Measurements from ENCODE around the gene GCH1. TPM values are rescaled to one million over a fixed set of nuclear protein-coding genes. Genes with fewer than 3 reads are reported as not detected.
A peak's percentile ranks its signal among the peaks of the same experiment; 100 is the strongest.

The GCH1 gene
- total and polyA plus RNA-seq, 2 donors (not counting 1 experiment from before 2014, with no cell fraction given) = 1.3 to 1.5 TPM

- no peak overlapping the region for H3K27ac ChIP-seq (ENCODE audit: insufficient read depth, low read length)
These were observed 20.1 kb downstream of the GCH1 start for GRCh38 chr14:54882521-54882920.

DNA sequence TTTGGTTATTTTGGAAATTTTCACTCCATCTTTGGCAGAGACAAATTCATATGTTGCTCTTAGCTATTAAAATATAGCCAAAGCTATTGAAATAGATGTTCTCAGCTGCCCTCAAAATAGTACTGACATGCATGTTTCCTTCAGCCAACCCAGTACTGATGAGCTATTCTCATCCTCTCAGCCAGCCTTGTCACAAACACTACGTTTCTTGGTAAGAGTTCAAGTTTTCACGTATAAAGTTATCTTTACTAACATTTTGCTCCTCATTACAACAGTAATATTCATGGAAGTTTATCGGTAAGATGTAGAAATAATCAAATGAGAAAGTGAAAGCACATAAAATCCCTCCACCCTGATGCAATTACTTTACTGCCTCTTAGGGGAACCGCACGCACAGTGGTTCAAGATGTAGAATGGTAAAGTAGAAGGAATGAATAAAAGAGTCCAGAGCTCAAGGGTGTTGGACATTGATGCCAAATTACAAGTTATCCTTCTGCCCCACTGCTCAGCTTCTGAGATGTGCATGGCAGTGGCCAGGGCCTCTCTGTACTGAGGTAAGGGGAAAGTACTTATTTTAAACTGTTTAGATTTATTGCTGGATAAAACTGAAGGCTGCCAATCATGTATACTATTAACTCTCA lies 20.7 kb downstream of the GCH1 start:
- H3K36me3 ChIP-seq (ENCODE audit: control insufficient read depth, insufficient read depth, low read length) = no peaks in the 10 kb centered on the region
- H3K4me2 ChIP-seq (ENCODE audit: extremely low read depth, insufficient read depth, low read length) = peak overlapping the region; percentile 97
- peak overlapping the region; percentile 60 to 74 (median 68) for H3K4me3 ChIP-seq (replicated peaks in 1 of 4; ENCODE audit: control extremely low read depth in 1 of 4, insufficient read depth in 1 of 4, low read depth in 3 of 4, low read length in 4 of 4)
- peak in 1 of 2 donors; percentile 54 for DNase-seq (ENCODE audit: low read depth in 2 of 2)
- H2AFZ ChIP-seq (ENCODE audit: low read length) = peak overlapping the region; percentile 92
- H3K9ac ChIP-seq (ENCODE audit: insufficient read depth, low read length) = peak overlapping the region; percentile 42
- no peaks in the 10 kb centered on the region for H4K20me1 ChIP-seq (ENCODE audit: control insufficient read depth, extremely low read depth, insufficient read depth, low read length)
- peak overlapping the region; percentile 72 for H3K27ac ChIP-seq (ENCODE audit: insufficient read depth, low read length)
- H3K4me1 ChIP-seq (ENCODE audit: control insufficient read depth, extremely low read depth, insufficient read depth, low read length) = peaks cover 3% of the 10 kb centered on the region
- H3K9me3 ChIP-seq (ENCODE audit: control insufficient read depth, insufficient read depth, low read depth, low read length) = no peaks in the 10 kb centered on the region
- TF ChIP-seq EZH2 (IDR thresholded peaks at IDR 0.05; ENCODE audit: low read length, missing control alignments) = no peak
- TF ChIP-seq, protein P1, sequence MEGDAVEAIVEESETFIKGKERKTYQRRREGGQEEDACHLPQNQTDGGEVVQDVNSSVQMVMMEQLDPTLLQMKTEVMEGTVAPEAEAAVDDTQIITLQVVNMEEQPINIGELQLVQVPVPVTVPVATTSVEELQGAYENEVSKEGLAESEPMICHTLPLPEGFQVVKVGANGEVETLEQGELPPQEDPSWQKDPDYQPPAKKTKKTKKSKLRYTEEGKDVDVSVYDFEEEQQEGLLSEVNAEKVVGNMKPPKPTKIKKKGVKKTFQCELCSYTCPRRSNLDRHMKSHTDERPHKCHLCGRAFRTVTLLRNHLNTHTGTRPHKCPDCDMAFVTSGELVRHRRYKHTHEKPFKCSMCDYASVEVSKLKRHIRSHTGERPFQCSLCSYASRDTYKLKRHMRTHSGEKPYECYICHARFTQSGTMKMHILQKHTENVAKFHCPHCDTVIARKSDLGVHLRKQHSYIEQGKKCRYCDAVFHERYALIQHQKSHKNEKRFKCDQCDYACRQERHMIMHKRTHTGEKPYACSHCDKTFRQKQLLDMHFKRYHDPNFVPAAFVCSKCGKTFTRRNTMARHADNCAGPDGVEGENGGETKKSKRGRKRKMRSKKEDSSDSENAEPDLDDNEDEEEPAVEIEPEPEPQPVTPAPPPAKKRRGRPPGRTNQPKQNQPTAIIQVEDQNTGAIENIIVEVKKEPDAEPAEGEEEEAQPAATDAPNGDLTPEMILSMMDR (conservative IDR thresholded peaks at IDR 0.05 in 1 of 2, IDR thresholded peaks at IDR 0.05 in 1 of 2; ENCODE audit: low read depth in 1 of 2, low read length in 2 of 2) = no peak
- no peaks in the 10 kb centered on the region for H3K79me2 ChIP-seq (ENCODE audit: control insufficient read depth, insufficient read depth, low read length)
- H3K27me3 ChIP-seq (ENCODE audit: control insufficient read depth, insufficient read depth, low read length) = no peaks in the 10 kb centered on the region

More at GRCh38 chr14:54882521-54882920, 20.1 kb downstream of the GCH1 start:
- Histone ChIP-seq H3K9me3 (ENCODE audit: control insufficient read depth, insufficient read depth, low read depth, low read length) (no peaks in the 10 kb centered on the region), H3K4me1 (ENCODE audit: control insufficient read depth, extremely low read depth, insufficient read depth, low read length) (peaks cover 3% of the 10 kb centered on the region), H3K79me2 (ENCODE audit: control insufficient read depth, insufficient read depth, low read length) (no peaks in the 10 kb centered on the region), H3K4me3 (replicated peaks in 1 of 4; ENCODE audit: control extremely low read depth in 1 of 4, insufficient read depth in 1 of 4, low read depth in 3 of 4, low read length in 4 of 4) (no peak overlapping the region), H3K4me2 (ENCODE audit: extremely low read depth, insufficient read depth, low read length) (no peak overlapping the region), H4K20me1 (ENCODE audit: control insufficient read depth, extremely low read depth, insufficient read depth, low read length) (no peaks in the 10 kb centered on the region), H3K27me3 (ENCODE audit: control insufficient read depth, insufficient read depth, low read length) (no peaks in the 10 kb centered on the region), H2AFZ (ENCODE audit: low read length) (peak overlapping the region; percentile 1), H3K9ac (ENCODE audit: insufficient read depth, low read length) (no peak overlapping the region), H3K36me3 (ENCODE audit: control insufficient read depth, insufficient read depth, low read length) (no peaks in the 10 kb centered on the region)
- no peak for TF ChIP-seq EZH2 (IDR thresholded peaks at IDR 0.05; ENCODE audit: low read length, missing control alignments)
- TF ChIP-seq, protein P1 (conservative IDR thresholded peaks at IDR 0.05 in 1 of 2, IDR thresholded peaks at IDR 0.05 in 1 of 2; ENCODE audit: low read depth in 1 of 2, low read length in 2 of 2) = no peak
- no peak for DNase-seq (ENCODE audit: low read depth in 2 of 2)

DNA sequence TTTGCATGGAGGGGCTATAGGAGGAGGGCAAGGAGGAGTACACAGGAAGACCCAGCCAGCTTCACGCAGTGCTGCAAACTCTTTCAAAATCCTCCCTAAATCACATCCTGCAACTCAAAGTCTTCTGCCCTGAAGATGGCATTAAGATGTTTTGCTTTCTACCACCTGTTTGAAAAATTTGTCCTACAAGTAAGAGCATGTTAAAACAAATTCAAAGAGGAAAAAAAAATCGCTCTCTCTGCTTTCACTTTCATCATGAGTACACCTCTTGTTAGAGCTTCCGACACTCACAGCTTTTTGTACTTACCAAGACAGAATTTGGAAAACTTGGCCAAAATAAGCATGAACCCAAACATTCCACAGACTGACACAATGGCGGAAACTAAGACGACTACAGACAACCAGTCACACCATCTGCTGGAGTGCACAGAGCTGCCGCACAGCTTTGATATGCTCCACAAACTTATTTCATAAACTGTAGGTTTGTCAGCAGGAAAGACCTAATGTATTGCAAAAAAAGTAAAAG lies 21.3 kb downstream of the GCH1 start:
- peak overlapping the region; percentile 72 for H3K27ac ChIP-seq (ENCODE audit: insufficient read depth, low read length)

More for the DNA sequence above, 21.3 kb downstream of the GCH1 start:
- Histone ChIP-seq H3K9ac (ENCODE audit: insufficient read depth, low read length) (no peak overlapping the region), H3K36me3 (ENCODE audit: control insufficient read depth, insufficient read depth, low read length) (no peaks in the 10 kb centered on the region), H3K4me3 (replicated peaks in 1 of 4; ENCODE audit: control extremely low read depth in 1 of 4, insufficient read depth in 1 of 4, low read depth in 3 of 4, low read length in 4 of 4) (peak overlapping the region; percentile 60 to 74 (median 68)), H2AFZ (ENCODE audit: low read length) (peak overlapping the region; percentile 92), H3K79me2 (ENCODE audit: control insufficient read depth, insufficient read depth, low read length) (no peaks in the 10 kb centered on the region), H3K4me2 (ENCODE audit: extremely low read depth, insufficient read depth, low read length) (peak overlapping the region; percentile 97), H3K4me1 (ENCODE audit: control insufficient read depth, extremely low read depth, insufficient read depth, low read length) (peaks cover 3% of the 10 kb centered on the region), H3K9me3 (ENCODE audit: control insufficient read depth, insufficient read depth, low read depth, low read length) (no peaks in the 10 kb centered on the region), H3K27me3 (ENCODE audit: control insufficient read depth, insufficient read depth, low read length) (no peaks in the 10 kb centered on the region), H4K20me1 (ENCODE audit: control insufficient read depth, extremely low read depth, insufficient read depth, low read length) (no peaks in the 10 kb centered on the region)
- DNase-seq (ENCODE audit: low read depth in 2 of 2) = peak; percentile 47 to 66
- no peak for TF ChIP-seq EZH2 (IDR thresholded peaks at IDR 0.05; ENCODE audit: low read length, missing control alignments)
- TF ChIP-seq, protein P1 (conservative IDR thresholded peaks at IDR 0.05 in 1 of 2, IDR thresholded peaks at IDR 0.05 in 1 of 2; ENCODE audit: low read depth in 1 of 2, low read length in 2 of 2) = no peak

Measured in fibroblast of lung (primary cell).